ENCODE results near the gene EZH1. TPM values are rescaled to one million over a fixed set of nuclear protein-coding genes. Genes with fewer than 3 reads are reported as not detected.
A peak's percentile ranks its signal among the peaks of the same experiment; 100 is the strongest.
"Not testable (repeated sequence)": the region's sequence is repeated elsewhere in the genome, so short reads cannot be mapped to it uniquely, and the experiment has no call there.

The EZH1 gene
- total and polyA plus RNA-seq, 4 donors = 22.4 to 72.4 (median 52.1) TPM

- peaks cover 0 to 3% of the 10 kb centered on the region in 2 donors for H3K4me1 ChIP-seq (ENCODE audit: control insufficient read depth in 1 of 2, insufficient read depth in 2 of 2, low read length in 2 of 2)
- DNase-seq = peak; percentile 83 to 94
- peak overlapping the region; percentile 53 to 92 for H3K4me3 ChIP-seq (ENCODE audit: low read length in 2 of 2)
- WGBS, 2 donors = 0 to 1% methylated on average over 32 of the region's 32 CpGs
- H3K36me3 ChIP-seq (ENCODE audit: control insufficient read depth in 1 of 2, insufficient read depth in 2 of 2, low read length in 1 of 2) = no peaks in the 10 kb centered on the region
- peak overlapping the region in 1 of 2 donors; percentile 86 for H3K27ac ChIP-seq (ENCODE audit: low read depth in 1 of 2, low read length in 2 of 2)
- ATAC-seq (ENCODE audit: low FRiP score) = peak; percentile 91
- H3K9me3 ChIP-seq (ENCODE audit: control insufficient read depth, low read length) = no peaks in the 10 kb centered on the region
- H3K27me3 ChIP-seq (ENCODE audit: control insufficient read depth in 1 of 2, insufficient read depth in 2 of 2, low read length in 1 of 2) = no peaks in the 10 kb centered on the region
- intact Hi-C loops (cut with DNase I) = no loop called here
These were observed 496 bp downstream of the EZH1 start for GRCh38 chr17:42744283-42744805.

GRCh38 chr17:42743595-42744282 is 1.1 kb downstream of the EZH1 start:
- ATAC-seq (ENCODE audit: low FRiP score) = no peak
- 39 to 47% methylated on average over 10 of the region's 10 CpGs for WGBS, 2 donors
- Histone ChIP-seq H3K9me3 (ENCODE audit: control insufficient read depth, low read length) (no peaks in the 10 kb centered on the region), H3K27ac (ENCODE audit: low read depth in 1 of 2, low read length in 2 of 2) (no peak overlapping the region), H3K4me1 (ENCODE audit: control insufficient read depth in 1 of 2, insufficient read depth in 2 of 2, low read length in 2 of 2) (peaks cover 0 to 3% of the 10 kb centered on the region in 2 donors), H3K4me3 (ENCODE audit: low read length in 2 of 2) (peak overlapping the region; percentile 53 to 92), H3K36me3 (ENCODE audit: control insufficient read depth in 1 of 2, insufficient read depth in 2 of 2, low read length in 1 of 2) (no peaks in the 10 kb centered on the region), H3K27me3 (ENCODE audit: control insufficient read depth in 1 of 2, insufficient read depth in 2 of 2, low read length in 1 of 2) (no peaks in the 10 kb centered on the region)
- intact Hi-C loops (cut with DNase I) = no loop called here
- no peak for DNase-seq

GRCh38 chr17:42742916-42743315 is 1.9 kb downstream of the EZH1 start:
- H3K27me3 ChIP-seq (ENCODE audit: control insufficient read depth in 1 of 2, insufficient read depth in 2 of 2, low read length in 1 of 2); ATAC-seq (ENCODE audit: low FRiP score): not testable (repeated sequence)

GRCh38 chr17:42740699-42741098 is 4.1 kb downstream of the EZH1 start:
- no peaks in the 10 kb centered on the region for H3K36me3 ChIP-seq (ENCODE audit: control insufficient read depth in 1 of 2, insufficient read depth in 2 of 2, low read length in 1 of 2)
- DNase-seq (no peak), ATAC-seq (ENCODE audit: low FRiP score) (no peak)
- H3K4me3 ChIP-seq (ENCODE audit: low read length in 2 of 2) = no peak overlapping the region
- H3K27ac ChIP-seq (ENCODE audit: low read depth in 1 of 2, low read length in 2 of 2) = no peak overlapping the region
- H3K27me3 ChIP-seq (ENCODE audit: control insufficient read depth in 1 of 2, insufficient read depth in 2 of 2, low read length in 1 of 2) = no peaks in the 10 kb centered on the region
- H3K9me3 ChIP-seq (ENCODE audit: control insufficient read depth, low read length) = no peaks in the 10 kb centered on the region
- WGBS, 2 donors = 26 to 31% methylated on average over 1 of the region's 1 CpG
- intact Hi-C loops (cut with DNase I) = no loop called here
- peaks cover 0 to 3% of the 10 kb centered on the region in 2 donors for H3K4me1 ChIP-seq (ENCODE audit: control insufficient read depth in 1 of 2, insufficient read depth in 2 of 2, low read length in 2 of 2)

More at GRCh38 chr17:42742916-42743315, 1.9 kb downstream of the EZH1 start:
- H3K27ac ChIP-seq (ENCODE audit: low read depth in 1 of 2, low read length in 2 of 2); intact Hi-C loops (cut with DNase I); H3K9me3 ChIP-seq (ENCODE audit: control insufficient read depth, low read length); H3K4me3 ChIP-seq (ENCODE audit: low read length in 2 of 2); H3K4me1 ChIP-seq (ENCODE audit: control insufficient read depth in 1 of 2, insufficient read depth in 2 of 2, low read length in 2 of 2); H3K36me3 ChIP-seq (ENCODE audit: control insufficient read depth in 1 of 2, insufficient read depth in 2 of 2, low read length in 1 of 2); DNase-seq: not testable (repeated sequence)
- 94 to 96% methylated on average over 11 of the region's 11 CpGs for WGBS, 2 donors

- Histone ChIP-seq H3K4me3 (ENCODE audit: low read length in 2 of 2) (no peak overlapping the region), H3K9me3 (ENCODE audit: control insufficient read depth, low read length) (no peaks in the 10 kb centered on the region), H3K27ac (ENCODE audit: low read depth in 1 of 2, low read length in 2 of 2) (no peak overlapping the region), H3K4me1 (ENCODE audit: control insufficient read depth in 1 of 2, insufficient read depth in 2 of 2, low read length in 2 of 2) (no peaks in the 10 kb centered on the region), H3K36me3 (ENCODE audit: control insufficient read depth in 1 of 2, insufficient read depth in 2 of 2, low read length in 1 of 2) (peaks cover 4 to 12% of the 10 kb centered on the region in 2 donors), H3K27me3 (ENCODE audit: control insufficient read depth in 1 of 2, insufficient read depth in 2 of 2, low read length in 1 of 2) (no peaks in the 10 kb centered on the region)
- 96% methylated on average over 6 of the region's 6 CpGs for WGBS, 2 donors
- no peak for ATAC-seq (ENCODE audit: low FRiP score)
- no peak for DNase-seq
- intact Hi-C loops (cut with DNase I) = loop anchor here in 1 of 2 donors (10.0 kb wide), 1 partner anchor 210 kb away; no protein-coding TSS in a partner anchor
These were observed 19.7 kb downstream of the EZH1 start for GRCh38 chr17:42725143-42725542.

- no peak for ATAC-seq (ENCODE audit: low FRiP score)
- 79 to 85% methylated on average over 3 of the region's 3 CpGs for WGBS, 2 donors
- peaks cover 5 to 17% of the 10 kb centered on the region in 2 donors for H3K36me3 ChIP-seq (ENCODE audit: control insufficient read depth in 1 of 2, insufficient read depth in 2 of 2, low read length in 1 of 2)
- H3K4me3 ChIP-seq (ENCODE audit: low read length in 2 of 2) = no peak overlapping the region
- H3K27me3 ChIP-seq (ENCODE audit: control insufficient read depth in 1 of 2, insufficient read depth in 2 of 2, low read length in 1 of 2) = no peaks in the 10 kb centered on the region
- intact Hi-C loops (cut with DNase I) = loop anchor here (2.0 to 10.0 kb wide), 4 partner anchors 39 to 211 kb away; partner anchors contain the start of genes BECN1 (in 1 of the 2) and RAMP2 (in 1 of the 2)
- H3K4me1 ChIP-seq (ENCODE audit: control insufficient read depth in 1 of 2, insufficient read depth in 2 of 2, low read length in 2 of 2) = no peaks in the 10 kb centered on the region
- no peak for DNase-seq
- no peaks in the 10 kb centered on the region for H3K9me3 ChIP-seq (ENCODE audit: control insufficient read depth, low read length)
- no peak overlapping the region for H3K27ac ChIP-seq (ENCODE audit: low read depth in 1 of 2, low read length in 2 of 2)
These were observed 21.2 kb downstream of the EZH1 start for GRCh38 chr17:42723636-42724035.

GRCh38 chr17:42720996-42721583 is 23.8 kb downstream of the EZH1 start:
- Histone ChIP-seq H3K27me3 (ENCODE audit: control insufficient read depth in 1 of 2, insufficient read depth in 2 of 2, low read length in 1 of 2) (no peaks in the 10 kb centered on the region), H3K4me3 (ENCODE audit: low read length in 2 of 2) (no peak overlapping the region), H3K27ac (ENCODE audit: low read depth in 1 of 2, low read length in 2 of 2) (no peak overlapping the region), H3K9me3 (ENCODE audit: control insufficient read depth, low read length) (peaks cover 1% of the 10 kb centered on the region), H3K36me3 (ENCODE audit: control insufficient read depth in 1 of 2, insufficient read depth in 2 of 2, low read length in 1 of 2) (peaks cover 14 to 20% of the 10 kb centered on the region in 2 donors), H3K4me1 (ENCODE audit: control insufficient read depth in 1 of 2, insufficient read depth in 2 of 2, low read length in 2 of 2) (no peaks in the 10 kb centered on the region)
- ATAC-seq (ENCODE audit: low FRiP score) (peak; percentile 85), DNase-seq (no peak)
- WGBS, 2 donors = 3 to 4% methylated on average over 2 of the region's 2 CpGs
- intact Hi-C loops (cut with DNase I) = loop anchor here (5.0 to 10.0 kb wide), 3 partner anchors 41 to 214 kb away; partner anchors contain the start of genes BECN1 (in 1 of the 2) and RAMP2 (in 1 of the 2)

- Histone ChIP-seq H3K27me3 (ENCODE audit: control insufficient read depth in 1 of 2, insufficient read depth in 2 of 2, low read length in 1 of 2) (no peaks in the 10 kb centered on the region), H3K36me3 (ENCODE audit: control insufficient read depth in 1 of 2, insufficient read depth in 2 of 2, low read length in 1 of 2) (peaks cover 9 to 37% of the 10 kb centered on the region in 2 donors), H3K27ac (ENCODE audit: low read depth in 1 of 2, low read length in 2 of 2) (no peak overlapping the region), H3K4me3 (ENCODE audit: low read length in 2 of 2) (no peak overlapping the region), H3K4me1 (ENCODE audit: control insufficient read depth in 1 of 2, insufficient read depth in 2 of 2, low read length in 2 of 2) (no peaks in the 10 kb centered on the region), H3K9me3 (ENCODE audit: control insufficient read depth, low read length) (no peaks in the 10 kb centered on the region)
- intact Hi-C loops (cut with DNase I) = no loop called here
- ATAC-seq (ENCODE audit: low FRiP score) (no peak), DNase-seq (no peak)
- WGBS, 2 donors = 55 to 66% methylated on average over 2 of the region's 2 CpGs
These were observed 35.3 kb downstream of the EZH1 start for GRCh38 chr17:42709561-42709960.
